Caco-2 (cell line): ENCODE data around the gene NOS1AP. TPM values are rescaled to one million over a fixed set of nuclear protein-coding genes. Genes with fewer than 3 reads are reported as not detected.

Source experiments
- BruUV-seq: library from RNA; stranded (reverse); fragments of 400-500 nt; replicated peaks from 2 replicates; lab custom pipeline; 2021; lab: Mats Ljungman, UMichigan
- CTCF ChIA-PET: fragments of 300-600 bp; sonication (Branson Sonifier 250); formaldehyde crosslinking; loops from one replicate; lab custom pipeline; 2022; ENCODE audit warnings: antibody characterized with exemption; lab: Charles Lee
- POLR2A ChIA-PET: fragments of 300-600 bp; sonication (Branson Sonifier 250); formaldehyde crosslinking; loops from one replicate; lab custom pipeline; 2022; ENCODE audit warnings: antibody characterized with exemption; lab: Charles Lee
- DNase-seq, 2 experiments: peaks; one replicate each; pipeline versions ENCODE4 v3.0.0 to v3.0.0-alpha.2; 2020 to 2022
- H3K27me3 ChIP-seq: replicated peaks from 2 replicates; pipeline ENCODE4 v1.6.0; 2011; ENCODE audit warnings: low read length; ENCODE audit not compliant: control insufficient read depth, insufficient read depth
- H3K36me3 ChIP-seq: 2 replicates; pipeline ENCODE4 v1.5.1; 2011; ENCODE audit warnings: low read length; ENCODE audit not compliant: control insufficient read depth, insufficient read depth
- H3K4me1 ChIP-seq: fragments of 250-450 bp; sonication (Bioruptor Pico); 2 replicates; pipeline ENCODE4 v1.5.1; 2020; ENCODE audit warnings: mild to moderate bottlenecking
- H3K4me3 ChIP-seq: 2 replicates; pipeline ENCODE4 v1.5.1; 2011; ENCODE audit warnings: low read depth, mild to moderate bottlenecking, control low read depth, low read length
- H3K9me3 ChIP-seq: fragments of 250-450 bp; sonication (Bioruptor Pico); 2 replicates; pipeline ENCODE4 v1.5.1; 2020; ENCODE audit warnings: mild to moderate bottlenecking, moderate library complexity
- H3K27ac Mint-ChIP-seq: one replicate; pipeline ENCODE4 v1.8.0; 2022; ENCODE audit warnings: mixed read lengths; ENCODE audit not compliant: unreplicated experiment
- H3K27me3 Mint-ChIP-seq: one replicate; pipeline ENCODE4 v1.8.0; 2022; ENCODE audit warnings: mixed read lengths; ENCODE audit not compliant: insufficient read depth, unreplicated experiment
- H3K36me3 Mint-ChIP-seq: one replicate; pipeline ENCODE4 v1.8.0; 2022; ENCODE audit warnings: mild to moderate bottlenecking, mixed read lengths; ENCODE audit not compliant: insufficient read depth, unreplicated experiment
- H3K4me1 Mint-ChIP-seq: one replicate; pipeline ENCODE4 v1.8.0; 2022; ENCODE audit warnings: low read depth, mixed read lengths; ENCODE audit not compliant: unreplicated experiment
- H3K4me3 Mint-ChIP-seq: one replicate; pipeline ENCODE4 v1.8.0; 2022; ENCODE audit warnings: mild to moderate bottlenecking, moderate library complexity, mixed read lengths; ENCODE audit not compliant: unreplicated experiment
- H3K9me3 Mint-ChIP-seq: one replicate; pipeline ENCODE4 v1.8.0; 2022; ENCODE audit warnings: mixed read lengths; ENCODE audit not compliant: unreplicated experiment
- intact Hi-C: fragments of 100-400 bp; cut with micrococcal nuclease; formaldehyde crosslinking; loops from one replicate; pipeline ENCODE4 v1.10.0; 2022; ENCODE audit not compliant: unreplicated experiment
- total RNA-seq: library from RNA; stranded (reverse); gene quantifications from 2 replicates; pipeline ENCODE4 v1.2.3, GENCODE V29; 2022
- TF ChIP-seq, protein P1 (sequence below), 2 experiments: fragments of 200-600 bp in 1 of 2; IDR thresholded peaks; 1 replicate in 1 of 2; 2 replicates in 1 of 2; pipeline versions ENCODE4 v1.5.1 to v1.8.0; 2011 to 2022; ENCODE audit warnings: antibody characterized with exemption in 1 of 2, control low read depth in 1 of 2, inconsistent platforms in 1 of 2, low read depth in 1 of 2, low read length in 1 of 2, mild to moderate bottlenecking in 1 of 2, moderate library complexity in 1 of 2; ENCODE audit not compliant: insufficient read depth in 1 of 2, severe bottlenecking in 1 of 2, unreplicated experiment in 1 of 2

NOS1AP gene
- total RNA-seq, 1 experiment from 2014 or later = 5.5 TPM

DNA sequence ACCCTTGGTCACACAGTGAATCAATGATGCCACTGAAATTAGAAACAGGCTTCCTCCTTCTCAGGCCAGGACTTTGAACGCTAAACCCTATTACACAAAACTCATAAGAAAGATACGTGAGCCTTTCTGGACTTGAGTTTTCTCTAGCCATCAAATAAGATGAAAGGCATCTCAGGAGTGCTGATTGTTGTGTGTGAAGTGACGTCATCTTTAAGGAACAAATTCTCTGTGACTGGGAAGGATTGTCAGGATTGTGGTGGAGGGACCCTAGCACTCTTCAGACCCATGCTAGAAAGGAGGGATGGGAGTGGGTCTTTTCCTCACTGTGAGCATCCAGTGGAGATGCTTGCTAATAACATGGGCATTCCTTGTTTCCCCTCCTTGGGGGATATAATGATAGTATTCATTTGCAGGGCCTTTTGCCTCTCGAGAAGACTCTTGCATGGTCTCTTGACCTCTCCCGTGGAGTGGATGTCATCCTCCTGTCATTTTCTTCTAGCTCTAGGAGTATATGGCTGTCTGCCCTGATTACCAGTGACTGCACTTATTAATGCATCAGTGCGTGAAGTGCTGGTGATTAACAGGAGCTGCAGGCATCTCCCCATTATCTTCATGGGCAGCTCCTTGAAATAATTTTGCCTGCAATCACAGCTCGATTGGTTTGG is 267.3 kb downstream of the NOS1AP start:
- no peak overlapping the region for H3K27ac Mint-ChIP-seq
- H3K4me1 ChIP-seq = no peaks in the 10 kb centered on the region

DNA sequence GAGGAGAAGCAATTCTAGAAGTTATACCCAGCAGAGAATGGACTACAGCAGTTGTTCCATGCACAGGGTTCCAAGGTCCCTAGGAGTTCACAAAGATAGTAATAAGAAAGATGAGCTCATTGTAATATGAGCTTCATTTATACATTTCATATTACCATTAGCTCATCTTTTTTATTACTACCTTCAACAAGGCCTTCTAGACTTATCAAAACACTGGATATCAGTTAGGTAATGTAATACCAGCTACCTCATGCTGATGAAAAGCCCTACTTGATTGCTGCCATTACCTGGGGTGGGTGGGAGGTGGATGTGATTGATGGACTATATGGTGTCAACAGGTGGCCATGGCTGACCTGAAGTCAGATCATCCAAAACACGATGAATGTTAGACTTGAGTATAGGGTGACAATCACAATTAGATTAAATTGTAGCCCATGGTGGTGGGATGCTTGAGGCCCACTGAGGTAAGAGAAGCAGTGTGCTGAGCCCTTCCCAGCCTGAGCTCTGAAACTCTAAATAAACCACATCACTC is 273.0 kb downstream of the NOS1AP start:
- no TSS peak for BruUV-seq
- ChIA-PET POLR2A (no interaction called here), CTCF (no interaction called here)
- intact Hi-C loops = loop anchor here (10.0 kb wide), 2 partner anchors 58 to 198 kb away; no protein-coding TSS in a partner anchor
- TF ChIP-seq, protein P1, sequence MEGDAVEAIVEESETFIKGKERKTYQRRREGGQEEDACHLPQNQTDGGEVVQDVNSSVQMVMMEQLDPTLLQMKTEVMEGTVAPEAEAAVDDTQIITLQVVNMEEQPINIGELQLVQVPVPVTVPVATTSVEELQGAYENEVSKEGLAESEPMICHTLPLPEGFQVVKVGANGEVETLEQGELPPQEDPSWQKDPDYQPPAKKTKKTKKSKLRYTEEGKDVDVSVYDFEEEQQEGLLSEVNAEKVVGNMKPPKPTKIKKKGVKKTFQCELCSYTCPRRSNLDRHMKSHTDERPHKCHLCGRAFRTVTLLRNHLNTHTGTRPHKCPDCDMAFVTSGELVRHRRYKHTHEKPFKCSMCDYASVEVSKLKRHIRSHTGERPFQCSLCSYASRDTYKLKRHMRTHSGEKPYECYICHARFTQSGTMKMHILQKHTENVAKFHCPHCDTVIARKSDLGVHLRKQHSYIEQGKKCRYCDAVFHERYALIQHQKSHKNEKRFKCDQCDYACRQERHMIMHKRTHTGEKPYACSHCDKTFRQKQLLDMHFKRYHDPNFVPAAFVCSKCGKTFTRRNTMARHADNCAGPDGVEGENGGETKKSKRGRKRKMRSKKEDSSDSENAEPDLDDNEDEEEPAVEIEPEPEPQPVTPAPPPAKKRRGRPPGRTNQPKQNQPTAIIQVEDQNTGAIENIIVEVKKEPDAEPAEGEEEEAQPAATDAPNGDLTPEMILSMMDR (IDR thresholded peaks at IDR 0.05; ENCODE audit: insufficient read depth in 1 of 2, low read depth in 1 of 2, low read length in 1 of 2, severe bottlenecking in 1 of 2, unreplicated experiment in 1 of 2) = no peak
- DNase-seq = no peak
- Histone ChIP-seq H3K9me3 (no peaks in the 10 kb centered on the region), H3K27me3 (no peaks in the 10 kb centered on the region), H3K4me1 (peaks cover 12% of the 10 kb centered on the region), H3K4me3 (no peak overlapping the region), H3K36me3 (no peaks in the 10 kb centered on the region)
- Mint-ChIP-seq H3K9me3 (no peaks in the 10 kb centered on the region), H3K4me3 (no peak overlapping the region), H3K36me3 (no peaks in the 10 kb centered on the region), H3K27me3 (no peaks in the 10 kb centered on the region), H3K4me1 (peaks cover 10% of the 10 kb centered on the region), H3K27ac (no peak overlapping the region)

More for the DNA sequence above, 267.3 kb downstream of the NOS1AP start:
- H3K36me3 ChIP-seq = no peaks in the 10 kb centered on the region
- Mint-ChIP-seq H3K27me3 (no peaks in the 10 kb centered on the region), H3K4me1 (peaks cover 6% of the 10 kb centered on the region), H3K9me3 (no peaks in the 10 kb centered on the region), H3K4me3 (no peak overlapping the region), H3K36me3 (no peaks in the 10 kb centered on the region)
- ChIA-PET CTCF (no interaction called here), POLR2A (no interaction called here)
- DNase-seq = no peak
- intact Hi-C loops = no loop called here
- H3K4me3 ChIP-seq = no peak overlapping the region
- no peaks in the 10 kb centered on the region for H3K9me3 ChIP-seq
- TF ChIP-seq, protein P1 (IDR thresholded peaks at IDR 0.05; ENCODE audit: insufficient read depth in 1 of 2, low read depth in 1 of 2, low read length in 1 of 2, severe bottlenecking in 1 of 2, unreplicated experiment in 1 of 2) = no peak
- H3K27me3 ChIP-seq = no peaks in the 10 kb centered on the region
- BruUV-seq = no TSS peak

DNA sequence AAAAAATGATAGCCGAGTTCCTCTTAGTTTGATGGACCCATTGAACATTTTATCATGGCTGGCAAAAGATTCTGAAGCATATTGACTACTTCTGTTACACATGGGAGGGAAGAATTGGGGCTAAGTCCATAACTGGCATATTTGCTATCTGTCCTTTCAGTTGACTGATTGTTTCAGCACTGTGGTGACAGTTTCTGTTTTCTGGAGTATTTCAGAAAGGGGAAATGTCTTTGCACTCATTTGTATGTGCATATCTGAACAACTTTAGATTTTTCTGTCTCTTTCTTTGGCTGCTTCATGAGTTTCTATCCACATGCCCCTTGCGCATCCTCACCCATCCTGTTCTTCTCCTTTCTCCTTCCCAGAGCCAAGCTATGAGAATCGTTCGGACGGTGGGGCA is 274.0 kb downstream of the NOS1AP start:
- ChIA-PET POLR2A (no interaction called here), CTCF (no interaction called here)
- H3K4me3 Mint-ChIP-seq = no peak overlapping the region
- peaks cover 20% of the 10 kb centered on the region for H3K4me1 Mint-ChIP-seq
- Histone ChIP-seq H3K4me3 (no peak overlapping the region), H3K27me3 (no peaks in the 10 kb centered on the region), H3K9me3 (no peaks in the 10 kb centered on the region), H3K36me3 (no peaks in the 10 kb centered on the region), H3K4me1 (peaks cover 21% of the 10 kb centered on the region)
- H3K36me3 Mint-ChIP-seq = no peaks in the 10 kb centered on the region
- no peak overlapping the region for H3K27ac Mint-ChIP-seq
- TF ChIP-seq, protein P1 (IDR thresholded peaks at IDR 0.05; ENCODE audit: insufficient read depth in 1 of 2, low read depth in 1 of 2, low read length in 1 of 2, severe bottlenecking in 1 of 2, unreplicated experiment in 1 of 2) = no peak
- intact Hi-C loops = loop anchor here (10.0 kb wide), 2 partner anchors 59 to 199 kb away; no protein-coding TSS in a partner anchor
- H3K27me3 Mint-ChIP-seq = no peaks in the 10 kb centered on the region
- no peaks in the 10 kb centered on the region for H3K9me3 Mint-ChIP-seq
- BruUV-seq = no TSS peak
- no peak for DNase-seq
